ENCODE data around the gene PIK3R5. TPM values are rescaled to one million over a fixed set of nuclear protein-coding genes. Genes with fewer than 3 reads are reported as not detected.

The PIK3R5 gene
- total RNA-seq, 1 experiment from 2014 or later, result 2.5 TPM

- Histone ChIP-seq H3K79me2 (ENCODE audit: insufficient read depth, low read length) (no peaks in the 10 kb centered on the region), H3K27ac (ENCODE audit: low read depth, low read length) (no peak overlapping the region), H4K20me1 (ENCODE audit: insufficient read depth) (no peaks in the 10 kb centered on the region), H3K27me3 (ENCODE audit: insufficient read depth, low read length) (no peaks in the 10 kb centered on the region), H3K9ac (ENCODE audit: low read length) (no peak overlapping the region), H3K9me2 (ENCODE audit: insufficient read depth) (no peaks in the 10 kb centered on the region), H3K4me1 (ENCODE audit: control insufficient read depth in 1 of 2, insufficient read depth in 2 of 2, low read length in 2 of 2) (peaks cover 0 to 4% of the 10 kb centered on the region in 2 experiments; a peak in 1 of 4 replicates), H3K36me3 (ENCODE audit: control insufficient read depth in 1 of 2, insufficient read depth in 2 of 2, low read length in 2 of 2) (no peaks in the 10 kb centered on the region), H3K4me2 (ENCODE audit: low read length) (no peak overlapping the region), H2AFZ (ENCODE audit: low read depth, low read length, poor library complexity, severe bottlenecking) (no peak overlapping the region), H3K4me3 (replicated peaks in 1 of 2; ENCODE audit: low read depth in 1 of 2, low read length in 2 of 2) (no peak overlapping the region), H3K9me3 (ENCODE audit: control insufficient read depth in 1 of 2, insufficient read depth in 1 of 2, low read depth in 1 of 2, low read length in 2 of 2) (0 out of 4 replicates have a peak, but pooled peaks cover 0 to 3% of the 10 kb centered on the region in 2 experiments)
- intact Hi-C loops (cut with micrococcal nuclease), result no loop called here
- no TSS peak for BruUV-seq (replicated peaks)
- ATAC-seq (no peak), DNase-seq (ENCODE audit: low read depth, low spot score) (no peak)
- POLR2A ChIA-PET, result no interaction called here
- CTCF ChIA-PET, result no interaction called here
- TF ChIP-seq SP1 (IDR thresholded peaks at IDR 0.05; ENCODE audit: low read depth), result no peak
- TF ChIP-seq CEBPB (IDR thresholded peaks at IDR 0.05; ENCODE audit: low read depth), result no peak
- TF ChIP-seq SIN3A (IDR thresholded peaks at IDR 0.05; ENCODE audit: low read depth), result no peak
- no peak for TF ChIP-seq JUND (IDR thresholded peaks at IDR 0.05)
- no peak for TF ChIP-seq ZFX (IDR thresholded peaks at IDR 0.05)
- no peak for TF ChIP-seq EGR1 (IDR thresholded peaks at IDR 0.05; ENCODE audit: low read depth)
- no peak for TF ChIP-seq ZNF274 (IDR thresholded peaks at IDR 0.05; ENCODE audit: low read depth, low read length)
- no peak for TF ChIP-seq EZH2 (IDR thresholded peaks at IDR 0.05)
- TF ChIP-seq RAD21 (IDR thresholded peaks at IDR 0.05; ENCODE audit: low read depth), result no peak
- no peak for TF ChIP-seq POLR2AphosphoS5 (IDR thresholded peaks at IDR 0.05; ENCODE audit: low read depth, low read length)
- TF ChIP-seq SRF (IDR thresholded peaks at IDR 0.05; ENCODE audit: low read depth), result no peak
- TF ChIP-seq CBX3 (IDR thresholded peaks at IDR 0.05; ENCODE audit: low read depth), result no peak
- TF ChIP-seq ELF1 (IDR thresholded peaks at IDR 0.05; ENCODE audit: borderline replicate concordance, low read depth), result no peak
- TF ChIP-seq EZH2phosphoT487 (IDR thresholded peaks at IDR 0.05; ENCODE audit: borderline replicate concordance), result no peak
- no peak for TF ChIP-seq FOSL1 (IDR thresholded peaks at IDR 0.05; ENCODE audit: low read depth)
- TF ChIP-seq REST (IDR thresholded peaks at IDR 0.05; ENCODE audit: low read depth), result no peak
- TF ChIP-seq, protein P1, sequence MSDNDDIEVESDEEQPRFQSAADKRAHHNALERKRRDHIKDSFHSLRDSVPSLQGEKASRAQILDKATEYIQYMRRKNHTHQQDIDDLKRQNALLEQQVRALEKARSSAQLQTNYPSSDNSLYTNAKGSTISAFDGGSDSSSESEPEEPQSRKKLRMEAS (IDR thresholded peaks at IDR 0.05), result no peak
- no peak for TF ChIP-seq YY1 (IDR thresholded peaks at IDR 0.05; ENCODE audit: extremely low read depth, insufficient replicate concordance, low read depth, low read length)
- TF ChIP-seq, protein P2, sequence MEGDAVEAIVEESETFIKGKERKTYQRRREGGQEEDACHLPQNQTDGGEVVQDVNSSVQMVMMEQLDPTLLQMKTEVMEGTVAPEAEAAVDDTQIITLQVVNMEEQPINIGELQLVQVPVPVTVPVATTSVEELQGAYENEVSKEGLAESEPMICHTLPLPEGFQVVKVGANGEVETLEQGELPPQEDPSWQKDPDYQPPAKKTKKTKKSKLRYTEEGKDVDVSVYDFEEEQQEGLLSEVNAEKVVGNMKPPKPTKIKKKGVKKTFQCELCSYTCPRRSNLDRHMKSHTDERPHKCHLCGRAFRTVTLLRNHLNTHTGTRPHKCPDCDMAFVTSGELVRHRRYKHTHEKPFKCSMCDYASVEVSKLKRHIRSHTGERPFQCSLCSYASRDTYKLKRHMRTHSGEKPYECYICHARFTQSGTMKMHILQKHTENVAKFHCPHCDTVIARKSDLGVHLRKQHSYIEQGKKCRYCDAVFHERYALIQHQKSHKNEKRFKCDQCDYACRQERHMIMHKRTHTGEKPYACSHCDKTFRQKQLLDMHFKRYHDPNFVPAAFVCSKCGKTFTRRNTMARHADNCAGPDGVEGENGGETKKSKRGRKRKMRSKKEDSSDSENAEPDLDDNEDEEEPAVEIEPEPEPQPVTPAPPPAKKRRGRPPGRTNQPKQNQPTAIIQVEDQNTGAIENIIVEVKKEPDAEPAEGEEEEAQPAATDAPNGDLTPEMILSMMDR (IDR thresholded peaks at IDR 0.05 in 2 of 3, conservative IDR thresholded peaks at IDR 0.05 in 1 of 3; ENCODE audit: borderline replicate concordance in 1 of 3, insufficient read depth in 1 of 3, low read depth in 2 of 3, low read length in 2 of 3), result no peak
- RAD21 ChIA-PET (ENCODE audit: low non-redundant PET in 1 of 2, low total read pairs in 2 of 2, uncharacterized antibody in 2 of 2, unreplicated experiment in 2 of 2), result no interaction called here
Measured at GRCh38 chr17:9002227-9002605, 36.7 kb upstream of the PIK3R5 start.

Measured in HCT116 (cell line).